Measurements from ENCODE around the gene RPL6.
"Not testable (repeated sequence)": the region's sequence is repeated elsewhere in the genome, so short reads cannot be mapped to it uniquely, and the experiment has no call there.

GRCh38 chr12:112448165-112448564 lies 38.8 kb upstream of the RPL6 start:
- not testable (repeated sequence) for TF ChIP-seq CTCF, POLR2AphosphoS5 (IDR thresholded peaks at IDR 0.05)
